ENCODE data around the gene WDR91. TPM values are rescaled to one million over a fixed set of nuclear protein-coding genes. Genes with fewer than 3 reads are reported as not detected.
"Not testable (repeated sequence)": the region's sequence is repeated elsewhere in the genome, so short reads cannot be mapped to it uniquely, and the experiment has no call there.

The WDR91 gene
- total RNA-seq, 1 donor from 2014 or later = 13.1 TPM

DNA sequence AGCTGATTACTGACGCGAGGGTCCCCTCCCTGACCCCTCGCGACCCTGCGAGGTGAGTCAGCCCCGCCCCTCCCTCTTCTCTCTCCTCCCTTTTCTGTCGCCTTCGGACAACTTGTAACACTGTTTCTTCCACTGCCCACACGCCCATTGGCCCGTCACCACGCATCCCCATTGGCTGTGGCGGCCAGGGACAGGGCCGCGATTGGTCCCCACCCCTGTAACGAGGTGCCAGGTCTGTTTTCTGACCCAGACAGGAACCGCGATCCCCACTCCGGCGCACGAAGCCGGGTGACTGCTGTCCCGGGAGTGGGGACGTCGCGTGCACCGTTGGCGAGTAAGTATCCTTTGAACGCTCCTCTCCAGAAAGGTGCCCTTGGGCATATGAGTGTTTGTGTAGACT, 22.2 kb upstream of the WDR91 start, which contains the start of gene STRA8:
TSS of gene STRA8 (plus strand) at position 269 of the 400 bp plus-strand sequence. CDS start 6,687 bp downstream, outside the sequence.
- DNase-seq = no peak

DNA sequence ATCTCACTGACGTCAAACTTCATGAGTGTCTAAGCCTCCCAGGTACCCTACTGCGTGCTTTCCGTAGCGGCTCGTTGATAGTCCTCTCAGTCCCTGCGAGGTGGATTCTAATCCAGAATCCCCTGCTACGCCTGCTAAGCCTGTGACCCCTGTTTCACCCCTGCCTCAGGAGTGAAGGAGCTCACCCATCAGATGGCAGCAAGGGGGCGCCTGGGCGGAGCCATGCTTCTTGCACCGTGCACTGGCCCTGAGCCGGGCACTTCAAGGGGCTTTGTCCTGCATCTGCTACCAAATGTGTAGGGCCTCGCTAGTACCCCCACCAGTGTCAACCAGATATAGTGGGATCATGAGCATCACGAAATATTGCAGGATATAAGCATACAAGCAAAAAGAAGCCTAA, 21.4 kb upstream of the WDR91 start:
- no peak for DNase-seq

DNA sequence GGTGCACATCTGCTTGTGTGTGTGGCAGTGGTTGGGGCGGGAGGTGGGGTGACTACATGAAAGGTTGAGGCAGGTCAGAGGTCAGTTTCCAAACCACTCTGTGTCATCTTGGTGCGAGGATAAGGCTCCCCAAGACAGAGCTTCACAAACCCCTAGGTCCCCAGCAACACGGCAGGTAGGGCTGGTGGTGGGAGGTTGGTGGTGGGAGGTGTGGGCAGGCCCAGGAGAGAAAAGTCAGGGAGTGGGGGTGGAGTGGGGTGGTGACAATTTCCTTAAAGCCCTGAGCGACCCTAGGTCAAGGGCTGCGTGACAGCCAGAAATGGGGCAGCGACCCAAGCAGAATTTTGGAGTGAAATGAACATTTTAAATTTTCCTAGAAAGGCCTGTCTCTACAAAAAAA, 20.8 kb upstream of the WDR91 start:
- no peak for DNase-seq

DNA sequence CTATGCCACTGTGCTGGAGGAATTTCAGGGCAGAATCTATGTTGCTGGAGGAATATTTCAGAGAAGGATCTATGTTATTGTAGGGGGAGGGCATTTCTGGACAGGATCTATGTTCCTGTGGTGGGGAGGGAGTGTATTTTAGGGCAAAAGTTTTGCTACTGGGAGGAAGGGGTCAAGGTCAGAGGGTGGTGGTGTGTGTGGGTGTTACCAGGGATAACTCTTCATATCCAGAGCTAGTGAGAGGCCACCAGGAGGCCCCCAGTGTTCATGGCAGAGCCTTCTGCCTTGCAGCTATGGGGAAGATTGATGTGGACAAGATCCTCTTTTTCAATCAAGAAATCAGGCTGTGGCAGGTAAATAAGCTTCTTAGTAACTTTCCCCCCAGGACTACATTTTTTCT, 20.4 kb upstream of the WDR91 start:
- no peak for DNase-seq

DNA sequence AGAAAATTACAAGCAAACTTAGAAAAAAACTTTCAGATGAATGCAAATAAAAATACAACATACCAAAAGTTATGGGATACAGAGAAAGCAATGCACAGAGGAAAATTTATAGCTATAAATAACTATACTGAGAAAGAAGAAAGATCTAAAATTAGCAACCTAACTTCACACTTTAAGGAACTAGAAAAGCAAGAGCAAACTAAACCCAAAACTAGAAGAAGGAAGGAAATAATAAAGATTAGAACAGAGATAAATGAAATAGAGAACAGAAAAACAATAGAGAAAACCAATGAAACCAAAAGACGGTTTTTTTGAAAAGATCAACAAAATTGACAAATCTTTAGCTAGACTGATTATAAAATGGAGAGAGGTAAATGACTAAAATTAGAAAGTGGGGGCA, 12.7 kb upstream of the WDR91 start:
- DNase-seq = no peak

DNA sequence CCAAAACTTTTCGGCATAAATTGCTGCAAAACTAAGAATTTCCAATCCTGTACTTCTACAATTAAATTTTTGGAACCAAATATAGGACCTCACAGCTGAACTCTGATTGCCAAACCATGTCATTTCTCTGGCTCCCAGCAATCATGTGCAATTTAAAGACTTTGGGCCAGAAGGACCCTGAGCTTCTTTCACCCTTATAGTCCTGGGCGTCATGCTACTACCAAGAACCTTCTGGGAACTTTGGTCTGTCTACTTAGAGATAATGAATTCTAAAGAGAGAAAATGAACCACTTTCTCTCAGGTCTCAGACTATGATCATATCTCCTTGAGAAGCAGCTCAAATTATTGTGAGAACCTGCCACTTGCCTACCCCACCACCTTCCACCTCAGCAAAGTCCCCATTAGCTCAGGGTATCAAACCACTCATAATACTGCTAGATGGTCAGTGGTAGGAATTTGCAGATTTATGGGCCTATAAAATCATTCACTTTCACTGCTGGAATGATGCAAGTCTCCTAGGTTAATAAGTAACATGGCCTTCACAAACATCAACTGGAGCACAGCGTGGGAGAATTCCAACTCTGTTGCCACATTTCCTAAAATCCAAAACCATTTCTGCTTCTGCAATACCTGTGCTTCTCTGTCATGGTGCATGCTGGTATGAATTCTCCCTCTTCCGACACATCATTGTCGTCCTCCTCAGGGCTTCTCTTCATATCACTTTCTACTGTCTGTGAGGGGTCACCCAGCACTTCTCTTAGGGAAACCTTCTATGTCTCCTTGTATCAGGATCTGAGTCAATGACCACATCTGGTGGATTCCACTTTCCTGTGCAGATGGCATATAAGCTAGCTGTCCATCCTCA, 6.6 kb upstream of the WDR91 start:
- DNase-seq = no peak

DNA sequence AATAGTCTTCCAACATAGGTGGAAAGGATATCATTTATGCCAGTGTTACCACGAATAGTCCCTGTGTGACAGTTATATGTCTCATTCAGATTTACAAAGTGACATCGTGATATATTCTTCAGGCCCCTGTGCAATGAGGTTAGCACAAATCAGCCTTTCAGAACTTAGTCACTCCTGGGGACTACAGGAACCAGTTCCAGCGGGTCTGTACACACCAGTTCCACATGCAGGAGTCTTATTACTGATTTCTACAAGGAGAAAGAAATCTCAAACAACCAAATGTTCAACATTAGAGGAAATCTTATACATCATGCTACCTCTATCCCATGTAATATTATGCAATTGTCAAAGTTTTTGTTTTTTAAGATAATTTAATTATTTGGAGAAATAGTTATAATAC, 4.4 kb upstream of the WDR91 start:
- no peak for DNase-seq

DNA sequence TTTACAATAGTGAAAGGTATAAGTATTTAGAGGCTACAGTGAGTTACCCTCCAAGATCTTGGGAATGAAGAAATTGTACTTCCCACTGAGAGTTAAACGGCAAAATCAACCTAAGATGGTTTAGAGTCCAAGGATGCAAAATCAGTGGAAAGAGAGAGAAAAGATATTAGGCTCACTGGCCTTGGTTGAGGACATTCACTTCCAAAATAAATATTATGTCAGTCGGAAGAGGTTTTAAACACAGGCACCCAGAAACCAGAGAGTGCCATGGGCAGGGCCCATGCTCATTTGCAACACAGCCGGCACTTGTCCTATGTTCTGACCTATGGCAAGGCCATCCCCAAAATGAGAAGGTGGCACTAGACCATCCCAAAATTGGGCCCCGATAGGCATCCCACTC, 3.9 kb upstream of the WDR91 start:
- DNase-seq = no peak

DNA sequence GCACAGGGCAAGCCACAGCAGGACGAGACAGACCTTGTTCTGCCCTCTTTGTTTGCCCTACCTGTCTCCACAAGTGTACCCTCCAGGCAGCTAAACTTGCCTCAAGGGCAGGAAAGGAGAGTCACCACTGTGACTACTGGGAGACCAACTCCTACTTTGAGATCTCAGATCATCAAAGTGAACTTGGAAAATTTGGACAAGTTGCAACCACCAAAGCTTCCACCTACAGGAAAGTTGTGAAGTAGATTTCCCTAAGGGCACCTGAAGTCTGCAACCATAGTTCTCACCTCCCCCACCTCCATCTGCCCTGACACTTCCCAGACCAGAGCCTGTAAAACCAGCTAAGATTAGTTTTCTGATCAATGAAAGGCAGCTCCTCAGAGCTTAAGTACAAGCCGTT, 2.5 kb upstream of the WDR91 start:
- no peak for DNase-seq

DNA sequence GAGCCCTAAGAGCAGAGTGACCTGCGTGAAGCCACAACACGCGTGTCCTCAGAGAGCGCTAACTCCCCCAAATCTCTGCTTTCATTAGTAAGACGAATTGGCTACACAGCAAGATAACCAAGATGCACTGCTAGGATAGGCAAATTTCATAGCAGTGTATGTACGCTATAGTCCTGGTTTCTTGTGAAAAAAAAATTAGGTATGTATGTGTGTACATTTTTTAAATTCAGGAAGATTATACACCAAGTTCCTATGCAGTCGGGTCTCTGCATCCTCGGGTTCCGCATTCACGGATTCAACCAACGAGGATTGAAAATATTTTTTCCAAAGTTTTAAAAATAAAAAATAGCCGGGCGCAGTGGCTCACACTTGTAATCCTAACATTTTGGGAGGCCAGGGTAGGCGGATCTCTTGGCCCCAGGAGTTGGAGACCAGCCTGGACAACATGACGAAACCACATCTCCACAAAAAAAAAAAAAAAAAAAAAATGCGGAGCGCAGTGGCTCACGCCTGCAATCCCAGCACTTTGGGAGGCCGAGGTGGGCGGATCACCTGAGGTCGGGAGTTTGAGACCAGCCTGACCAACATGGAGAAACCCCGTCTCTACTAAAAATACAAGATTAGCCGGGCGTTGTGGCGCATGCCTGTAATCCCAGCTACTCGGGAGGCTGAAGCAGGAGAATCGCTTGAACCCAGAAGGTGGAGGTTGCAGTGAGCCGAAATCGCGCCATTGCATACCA, 790 bp upstream of the WDR91 start:
- not testable (repeated sequence) for DNase-seq

DNA sequence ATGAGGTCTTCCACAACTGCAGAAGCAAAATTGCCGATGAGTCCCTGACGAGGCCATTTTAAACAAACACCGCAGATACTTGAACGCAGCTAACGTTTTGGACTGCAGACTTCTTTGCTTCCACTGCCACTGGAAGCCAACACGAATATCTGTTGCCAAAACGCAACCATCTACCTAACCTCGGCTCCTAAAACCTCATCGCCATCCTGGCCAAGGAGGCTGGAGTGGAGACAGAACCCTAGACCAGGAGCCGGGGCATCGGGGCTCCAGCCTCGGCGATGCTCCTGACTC, 493 bp downstream of the WDR91 start:
- DNase-seq = no peak

DNA sequence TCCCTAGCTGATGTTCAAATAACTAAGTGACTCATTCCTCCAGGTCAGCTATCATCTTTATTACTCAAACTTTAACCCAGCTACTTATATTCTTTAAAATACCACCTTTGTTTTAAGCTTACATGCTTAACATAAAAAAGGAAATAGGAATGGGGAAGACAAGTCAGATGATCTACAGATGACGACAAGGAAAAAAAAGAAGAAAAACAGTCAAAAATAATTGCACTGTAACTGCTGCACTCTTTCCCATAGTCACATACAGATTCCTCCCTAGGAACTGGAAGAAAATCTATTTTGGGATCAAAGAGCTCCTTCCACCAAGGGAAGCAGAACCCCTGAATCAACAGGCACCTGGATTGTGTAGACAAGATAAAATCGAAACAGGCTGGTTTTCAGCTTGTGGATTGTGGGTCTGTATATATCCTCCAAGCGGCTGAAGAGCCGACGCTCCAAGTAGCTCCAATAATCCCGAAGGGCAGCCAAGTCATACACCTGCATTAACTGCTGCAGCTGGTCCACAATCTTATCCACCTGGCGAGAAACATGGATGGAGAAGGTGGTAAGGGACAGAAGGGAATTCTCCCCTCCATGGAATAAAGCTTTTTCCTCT, 2.0 kb downstream of the WDR91 start:
- no peak for DNase-seq

DNA sequence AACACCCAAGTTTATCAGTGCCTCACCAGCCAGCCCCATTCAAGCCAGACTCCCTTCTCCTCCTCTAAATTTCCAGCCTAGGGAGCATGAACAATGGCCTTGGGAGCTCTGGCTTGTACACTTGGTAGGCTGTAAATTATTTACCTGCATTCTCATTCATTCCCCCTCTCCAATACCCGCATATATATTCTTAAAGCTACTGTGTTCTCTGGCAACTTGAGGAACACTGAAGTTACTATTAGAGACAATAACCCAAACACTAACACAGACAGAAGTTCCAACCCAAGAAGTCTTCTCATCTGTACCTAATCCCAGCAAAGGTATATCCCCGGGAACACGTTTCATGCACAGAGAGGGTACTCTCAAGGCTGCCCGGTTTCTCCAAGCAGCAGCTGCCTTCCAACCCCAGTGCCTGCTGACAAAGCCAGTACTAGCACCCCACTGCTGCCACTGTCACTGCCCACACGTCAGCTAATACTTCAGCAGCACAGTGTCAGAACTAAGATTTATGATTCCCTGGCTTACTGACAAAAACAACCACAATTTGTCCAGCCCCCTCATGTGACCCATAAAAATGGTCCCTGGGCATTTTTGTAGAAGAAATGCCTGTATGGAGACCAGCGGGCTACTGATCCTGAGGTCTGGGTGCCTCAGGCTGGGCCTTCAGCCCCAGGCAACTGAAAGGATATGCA, 3.1 kb downstream of the WDR91 start:
- no peak for DNase-seq

DNA sequence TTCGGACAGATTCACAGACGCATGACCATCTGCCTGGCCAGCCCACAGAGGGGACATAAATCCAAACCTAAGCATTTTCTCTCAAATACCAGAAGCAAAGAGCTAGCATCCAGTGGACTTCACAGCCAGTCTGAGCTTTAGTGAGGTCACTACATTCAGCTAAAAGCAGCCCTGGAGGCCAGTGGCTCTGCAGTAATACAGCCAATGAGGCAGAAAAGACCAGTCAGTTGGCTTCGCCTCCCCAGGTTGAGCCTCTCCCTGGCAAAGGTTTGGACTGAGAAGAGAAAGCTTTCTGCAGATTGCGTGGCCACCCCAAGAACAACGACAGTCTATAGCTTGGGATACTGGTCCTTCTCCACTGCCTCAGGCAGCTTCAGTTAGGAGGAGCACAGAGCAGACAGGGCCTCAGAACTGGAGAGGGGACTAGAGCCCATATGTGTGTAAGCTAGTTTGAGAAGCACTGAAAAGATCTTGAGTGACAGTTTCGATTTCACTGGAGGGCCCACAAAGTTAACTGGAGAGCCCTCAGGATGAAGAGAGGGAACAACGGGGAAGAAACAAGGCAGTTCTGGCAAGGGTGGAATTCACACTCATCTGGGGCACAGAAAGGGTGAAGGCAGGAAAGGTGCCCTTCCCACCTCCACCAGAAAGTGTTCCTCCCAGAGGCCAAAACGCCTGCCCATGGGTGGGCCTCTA, 3.8 kb downstream of the WDR91 start:
- no peak for DNase-seq

DNA sequence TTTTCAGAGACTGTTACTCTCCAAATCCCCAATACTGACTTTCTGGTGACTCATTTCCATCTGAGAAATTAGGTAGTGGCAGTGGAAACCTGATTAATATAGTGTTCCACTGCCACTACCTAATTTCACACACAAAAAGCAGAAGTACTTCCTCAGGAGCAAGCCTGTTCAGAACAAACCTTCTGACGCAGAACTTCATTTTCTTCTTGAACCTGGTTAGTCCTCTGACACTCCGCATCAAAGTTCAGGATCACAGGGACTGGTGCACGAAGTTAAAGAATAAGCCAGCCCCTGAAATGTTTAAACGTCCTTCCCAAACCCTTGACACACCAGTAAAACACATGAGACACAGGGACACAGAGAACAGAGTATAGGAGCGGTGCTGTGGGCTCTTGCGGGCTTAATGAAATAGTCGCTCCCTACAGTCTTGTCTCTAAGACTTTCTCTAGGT, 4.4 kb downstream of the WDR91 start:
- DNase-seq = no peak

DNA sequence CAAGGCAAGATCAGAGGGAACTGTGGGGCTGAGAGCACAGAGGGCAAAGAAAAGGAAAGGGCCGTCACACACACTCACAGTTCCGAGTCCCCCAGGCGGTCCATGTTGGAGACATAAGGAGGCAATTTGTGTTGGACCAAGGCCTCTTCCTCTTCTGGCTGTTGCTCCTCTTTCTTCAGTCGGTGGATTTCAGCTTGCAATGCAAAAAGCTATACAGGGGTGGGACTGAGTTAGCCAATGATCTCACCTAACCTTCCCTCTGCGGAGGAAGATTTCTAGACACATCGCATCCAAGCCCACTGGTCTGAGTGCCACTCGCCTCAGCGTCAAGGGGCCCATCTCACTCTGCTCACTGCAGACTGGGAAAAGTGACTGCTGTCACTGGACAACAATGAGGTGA, 5.5 kb downstream of the WDR91 start:
- DNase-seq = no peak

DNA sequence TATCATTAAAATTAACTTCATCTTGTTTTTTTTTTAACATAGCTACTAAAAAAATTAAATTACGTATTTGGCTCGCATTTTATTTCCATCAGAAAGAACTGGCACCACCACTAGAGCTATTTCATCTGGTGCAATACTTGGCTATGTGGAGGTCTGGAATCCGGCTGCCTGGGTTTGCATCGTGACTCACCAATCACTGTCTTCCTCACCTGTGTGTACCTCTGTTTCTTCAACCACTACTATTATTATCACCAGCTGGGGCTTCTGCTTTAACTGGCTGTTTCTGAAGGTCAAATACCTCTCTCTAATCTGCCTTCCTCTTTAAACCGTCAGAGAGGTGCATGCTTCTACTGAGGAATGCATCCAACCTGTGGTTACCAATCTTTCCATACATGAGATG, 6.5 kb downstream of the WDR91 start:
- no peak for DNase-seq

DNA sequence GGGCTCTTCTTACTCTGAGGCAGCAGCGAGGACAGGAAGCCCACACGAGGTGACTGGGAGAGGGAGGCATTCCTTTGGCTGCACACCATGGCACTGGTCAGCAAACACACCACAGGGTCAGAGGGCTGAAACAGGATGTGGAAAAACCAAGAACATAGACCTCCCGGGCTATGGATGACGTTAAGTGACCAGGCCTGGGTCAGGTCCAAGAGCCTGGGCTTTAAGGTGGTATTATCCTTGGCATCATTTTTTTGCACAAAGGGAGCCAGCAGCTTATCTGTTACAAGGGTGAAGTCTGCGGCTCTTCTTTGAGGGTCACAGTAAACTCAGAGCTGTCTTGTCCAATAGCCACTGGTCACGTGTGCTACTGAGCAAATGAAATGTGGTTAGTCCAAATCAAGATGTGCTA, 7.0 kb downstream of the WDR91 start:
- no peak for DNase-seq

DNA sequence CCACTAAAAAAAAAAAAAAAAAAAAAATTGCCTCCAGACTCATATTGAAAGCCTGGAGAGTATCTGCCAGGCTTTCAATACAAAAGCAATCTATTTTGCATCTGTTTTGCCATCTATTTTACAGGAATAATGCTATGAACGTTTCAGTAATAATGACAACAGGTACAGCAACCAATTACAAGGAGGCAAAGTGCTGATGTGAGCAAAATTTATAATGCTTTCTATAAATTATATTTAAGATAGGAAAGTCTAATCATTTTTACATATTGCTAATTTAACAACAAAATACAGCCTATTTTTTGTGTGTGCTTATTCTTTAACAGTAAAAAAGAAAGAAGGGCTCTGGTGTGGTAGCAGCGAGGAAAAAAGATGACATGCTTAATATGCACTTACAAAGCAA, 10.0 kb downstream of the WDR91 start:
- no peak for DNase-seq

DNA sequence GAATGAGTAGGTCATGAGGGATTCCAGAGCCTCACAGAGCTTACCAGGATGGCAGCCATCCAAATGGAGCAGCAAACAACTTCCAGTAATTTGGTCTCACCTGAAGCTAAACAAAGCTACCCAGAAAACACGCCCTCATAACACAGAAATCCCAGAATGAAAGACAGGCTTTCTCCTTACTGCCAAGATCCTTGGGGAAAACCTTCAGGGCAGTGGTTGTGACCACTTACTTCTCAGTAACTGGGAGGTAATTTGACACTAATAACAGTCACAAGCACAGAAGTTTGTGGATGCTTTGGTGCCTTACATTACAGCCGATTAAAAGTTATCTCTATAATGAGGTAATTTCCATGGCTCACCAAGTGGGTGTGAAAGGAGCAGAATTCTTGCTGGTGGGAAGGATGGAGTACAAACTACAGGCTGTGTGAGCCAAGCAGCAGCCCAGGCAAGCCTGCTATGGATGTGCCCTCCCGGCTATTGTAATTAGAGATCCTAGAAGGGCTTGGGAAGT, 10.4 kb downstream of the WDR91 start:
- DNase-seq = no peak

DNA sequence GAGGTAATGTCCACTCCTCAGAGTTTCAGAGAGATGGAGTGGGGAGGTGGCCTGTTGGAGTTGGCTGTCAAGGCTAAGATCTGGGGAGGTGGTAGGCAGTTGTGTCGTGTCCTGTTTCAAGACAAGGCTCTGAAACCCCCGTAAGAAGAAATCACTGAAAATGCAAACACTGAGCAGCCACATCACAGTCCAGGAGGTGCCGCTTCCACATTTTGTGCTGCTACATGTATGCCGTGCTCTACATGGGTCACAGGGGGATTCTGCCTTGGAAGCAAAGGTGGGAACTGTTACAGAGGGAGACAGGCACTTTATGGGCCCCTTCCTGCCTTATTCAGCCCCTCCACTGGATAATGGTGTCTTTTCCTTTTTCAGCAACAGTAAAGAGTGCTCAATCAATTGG, 11.9 kb downstream of the WDR91 start:
- no peak for DNase-seq

Data from skin of body (tissue), 2 donors.